Endothelial cell of coronary artery (primary cell): ENCODE results near the gene NUTM1. TPM values are rescaled to one million over a fixed set of nuclear protein-coding genes. Genes with fewer than 3 reads are reported as not detected.

Experiments used
- total RNA-seq: library from RNA; depleted of rRNA; stranded (reverse); fragments of >200 nt; gene quantifications from 2 replicates; pipeline ENCODE4 v1.2.3, GENCODE V29; 2014

Gene NUTM1
- not detected in 2 replicates for total RNA-seq

DNA sequence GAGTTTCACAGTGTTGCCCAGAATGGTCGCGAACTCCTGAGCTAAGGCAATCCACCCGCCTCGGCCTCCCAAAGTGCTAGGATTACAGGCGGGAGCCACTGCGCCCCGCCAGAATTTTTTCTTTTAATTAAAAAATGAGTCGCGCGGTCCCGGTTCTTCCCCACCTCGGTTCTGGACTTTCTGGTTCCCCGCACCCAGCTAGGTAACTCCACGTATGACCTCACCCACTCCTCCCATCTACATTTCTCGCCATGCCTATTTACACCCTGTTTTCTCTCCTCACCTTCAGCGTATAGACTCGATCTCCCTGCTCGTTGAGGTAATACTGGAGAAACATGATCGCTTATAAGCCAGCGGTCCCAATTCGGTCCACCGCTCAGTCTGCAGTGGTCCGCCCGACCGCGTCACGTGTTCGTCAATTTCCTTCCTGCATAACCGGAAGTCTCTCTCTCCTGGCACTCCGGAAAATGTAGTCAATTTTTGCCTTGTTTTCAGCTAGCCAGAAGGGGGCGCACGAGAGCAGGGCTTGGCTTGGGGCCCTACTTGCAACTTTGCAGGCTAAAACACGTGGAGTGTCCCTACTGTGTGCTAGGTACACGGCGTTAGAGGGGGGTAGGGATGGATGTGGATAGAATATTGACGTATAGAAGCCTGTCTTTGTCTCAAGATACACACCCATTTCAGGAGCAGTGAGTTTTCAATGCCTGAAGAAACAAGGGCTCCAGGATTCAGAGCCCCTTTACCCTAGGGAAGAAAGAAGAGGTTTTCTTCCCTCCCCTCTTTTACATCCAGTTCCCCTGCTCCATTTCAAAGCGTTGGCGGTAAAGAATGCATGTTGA is at the start of gene NUTM1, which contains the start of gene NOP10:
NUTM1 (plus strand) TSS at position 579 of the 839 bp plus-strand sequence. CDS start 382 bp downstream, outside the sequence.
NOP10 (minus strand) TSS at position 400 of the 839 bp plus-strand sequence; CDS start at position 337, 63 bp downstream.

DNA sequence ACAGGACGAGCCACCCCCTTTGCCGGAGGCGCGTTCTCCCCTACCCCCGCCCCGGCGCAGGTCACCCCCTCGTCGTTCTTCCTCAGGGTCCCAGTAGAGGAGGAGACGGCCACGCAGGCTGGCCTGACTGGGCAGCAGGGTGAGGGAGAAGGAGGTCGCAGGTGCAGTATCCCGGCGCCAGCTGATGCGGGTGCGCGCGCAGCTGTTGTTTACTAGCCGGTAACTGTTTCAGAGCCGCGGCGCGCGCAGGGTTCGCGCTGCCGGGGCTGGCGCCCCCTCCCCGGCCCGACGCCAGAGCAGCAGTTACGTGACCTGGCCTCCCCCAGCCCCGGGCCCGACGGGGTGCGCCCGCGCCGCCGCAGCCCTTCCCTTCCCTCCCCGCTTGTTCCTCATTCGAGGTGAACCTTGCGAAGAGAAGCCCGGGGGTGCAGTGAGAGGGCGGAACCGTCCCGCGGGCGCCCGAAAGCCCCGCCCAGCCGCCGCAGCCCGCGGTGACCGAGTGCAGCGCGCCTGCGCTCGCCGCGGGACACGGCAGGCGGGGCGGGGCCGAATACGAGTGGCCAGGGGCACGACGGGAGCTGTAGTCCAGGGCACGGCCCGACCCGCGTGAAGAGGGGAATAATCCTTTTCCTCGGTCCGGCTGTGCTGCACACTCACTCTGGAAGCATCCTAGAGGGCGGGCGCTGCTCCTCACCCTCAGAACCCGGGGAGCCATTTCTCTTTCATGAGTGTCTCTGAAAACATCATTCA is 5.4 kb upstream of the NUTM1 start, which contains the start of gene SLC12A6:
SLC12A6 (minus strand) TSS at position 225 of the 750 bp plus-strand sequence. CDS start 1,101 bp downstream, outside the sequence.

GRCh38 chr15:34367101-34368081 is 24.3 kb downstream of the NUTM1 start, which contains the start of gene LPCAT4:
Gene LPCAT4 (minus strand): TSS chr15:34367196. CDS start chr15:34367100, 96 bp downstream.

Other genes starting within 250 kb of the NUTM1 start
- gene EMC7, start 241.5 kb upstream of the NUTM1 start, total RNA-seq: 30.2 and 38.0 TPM in 2 replicates
- gene PGBD4, start 241.2 kb upstream of the NUTM1 start, total RNA-seq: 0.90 and 2.0 TPM in 2 replicates
- gene KATNBL1, start 133.2 kb upstream of the NUTM1 start, total RNA-seq: 42.8 and 57.6 TPM in 2 replicates
- gene EMC4, start 118.3 kb upstream of the NUTM1 start, total RNA-seq: 173 TPM in 2 replicates
- gene SLC12A6, start 5.5 kb upstream of the NUTM1 start, total RNA-seq: 13.1 and 22.9 TPM in 2 replicates
- 154 and 219 TPM in 2 replicates for gene NOP10, start 179 bp upstream of the NUTM1 start, total RNA-seq
- 7.1 and 15.5 TPM in 2 replicates for gene LPCAT4, start 23.9 kb downstream of the NUTM1 start, total RNA-seq
- 8.3 and 33.3 TPM in 2 replicates for gene GOLGA8A, start 94.5 kb downstream of the NUTM1 start, total RNA-seq
- 10.7 and 26.5 TPM in 2 replicates for gene GOLGA8B, start 240.3 kb downstream of the NUTM1 start, total RNA-seq